HEK293 (cell line): ENCODE results near the gene ARFGEF2.

Experiments used
- CTCF ChIP-seq: fragments of 450-650 bp; formaldehyde crosslinking; IDR thresholded peaks from 2 replicates; pipeline ENCODE4 v1.5.1; 2016; ENCODE audit warnings: missing biosample characterization, missing genetic modification characterization
- REPIN1 ChIP-seq: fragments of 450-650 bp; formaldehyde crosslinking; IDR thresholded peaks from 2 replicates; pipeline ENCODE4 v1.5.1; 2017; ENCODE audit warnings: missing biosample characterization, missing genetic modification characterization, low read depth
- ZBTB10 ChIP-seq: fragments of 450-650 bp; formaldehyde crosslinking; IDR thresholded peaks from 2 replicates; pipeline ENCODE4 v1.5.1; 2016; ENCODE audit warnings: missing biosample characterization, missing genetic modification characterization
- ZNF121 ChIP-seq: fragments of 450-650 bp; formaldehyde crosslinking; IDR thresholded peaks from 2 replicates; pipeline ENCODE4 v1.5.1; 2016; ENCODE audit warnings: missing biosample characterization, missing genetic modification characterization
- ZNF146 ChIP-seq: fragments of 450-650 bp; formaldehyde crosslinking; IDR thresholded peaks from 2 replicates; pipeline ENCODE4 v1.5.1; 2016; ENCODE audit warnings: missing biosample characterization, missing genetic modification characterization
- ZNF202 ChIP-seq: fragments of 450-650 bp; formaldehyde crosslinking; IDR thresholded peaks from 2 replicates; pipeline ENCODE4 v1.5.1; 2016; ENCODE audit warnings: missing biosample characterization, missing genetic modification characterization, borderline replicate concordance
- ZNF221 ChIP-seq: fragments of 450-650 bp; formaldehyde crosslinking; IDR thresholded peaks from 2 replicates; pipeline ENCODE4 v1.5.1; 2017; ENCODE audit warnings: missing biosample characterization, missing genetic modification characterization, borderline replicate concordance
- ZNF23 ChIP-seq: fragments of 450-650 bp; formaldehyde crosslinking; IDR thresholded peaks from 2 replicates; pipeline ENCODE4 v1.5.1; 2016; ENCODE audit warnings: missing biosample characterization, missing genetic modification characterization, borderline replicate concordance
- ZNF274 ChIP-seq, 2 experiments: fragments of 200-500 bp in 1 of 2; fragments of 450-650 bp in 1 of 2; sonication (Bioruptor generic) in 1 of 2; formaldehyde crosslinking in 1 of 2; IDR thresholded peaks; 2 replicates each; pipeline versions ENCODE4 v1.5.1 to v1.6.1; 2014 to 2016; ENCODE audit warnings: borderline replicate concordance in 1 of 2, inconsistent platforms in 1 of 2, low read length in 1 of 2, missing biosample characterization in 1 of 2, missing genetic modification characterization in 1 of 2
- ZNF658 ChIP-seq: fragments of 450-650 bp; formaldehyde crosslinking; IDR thresholded peaks from 2 replicates; pipeline ENCODE4; 2016; ENCODE audit warnings: missing biosample characterization, missing genetic modification characterization
- ZNF704 ChIP-seq: fragments of 450-650 bp; formaldehyde crosslinking; IDR thresholded peaks from 2 replicates; pipeline ENCODE4 v1.5.1; 2016; ENCODE audit warnings: missing biosample characterization, missing genetic modification characterization
- ZNF768 ChIP-seq: fragments of 450-650 bp; formaldehyde crosslinking; IDR thresholded peaks from 2 replicates; pipeline ENCODE4 v1.5.1; 2018; ENCODE audit warnings: missing biosample characterization, mild to moderate bottlenecking, missing genetic modification characterization
- TF ChIP-seq, protein P1 (sequence below): fragments of 450-650 bp; formaldehyde crosslinking; IDR thresholded peaks from 2 replicates; pipeline ENCODE4 v1.5.1; 2016; ENCODE audit warnings: missing biosample characterization, missing genetic modification characterization

DNA sequence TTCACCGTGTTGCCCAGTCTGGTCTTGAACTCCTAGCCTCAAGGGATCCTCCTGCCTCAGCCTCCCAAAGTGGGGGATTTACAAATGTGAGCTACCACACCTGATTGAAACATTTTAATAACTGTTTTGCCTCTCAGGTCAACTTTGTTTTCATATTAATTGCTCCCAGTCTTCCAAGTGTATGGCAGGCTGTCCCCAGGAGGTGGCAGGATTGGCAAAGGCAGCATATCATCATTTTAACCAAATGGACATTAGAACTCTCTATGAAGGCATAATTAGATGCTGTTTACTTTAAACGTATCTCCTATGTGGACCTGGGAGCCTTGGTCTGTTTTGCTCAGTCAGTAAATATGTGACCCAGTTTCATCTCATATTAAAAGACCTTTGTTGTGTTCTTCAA lies 65.4 kb downstream of the ARFGEF2 start:
- TF ChIP-seq ZBTB10: no peak
- TF ChIP-seq ZNF23 (tag by site-specific recombination): no peak
- TF ChIP-seq CTCF (tag by site-specific recombination): no peak
- TF ChIP-seq ZNF274 (IDR thresholded peaks at IDR 0.05; ENCODE audit: low read length): no peak
- TF ChIP-seq ZNF274 (tag by site-specific recombination; IDR thresholded peaks at IDR 0.05; ENCODE audit: borderline replicate concordance): no peak
- no peak for TF ChIP-seq ZNF221 (tag by site-specific recombination)
- no peak for TF ChIP-seq ZNF202
- TF ChIP-seq ZNF146: no peak
- no peak for TF ChIP-seq ZNF704 (tag by site-specific recombination)
- no peak for TF ChIP-seq ZNF658 (tag by site-specific recombination)
- no peak for TF ChIP-seq REPIN1 (tag by site-specific recombination)
- TF ChIP-seq, protein P1, sequence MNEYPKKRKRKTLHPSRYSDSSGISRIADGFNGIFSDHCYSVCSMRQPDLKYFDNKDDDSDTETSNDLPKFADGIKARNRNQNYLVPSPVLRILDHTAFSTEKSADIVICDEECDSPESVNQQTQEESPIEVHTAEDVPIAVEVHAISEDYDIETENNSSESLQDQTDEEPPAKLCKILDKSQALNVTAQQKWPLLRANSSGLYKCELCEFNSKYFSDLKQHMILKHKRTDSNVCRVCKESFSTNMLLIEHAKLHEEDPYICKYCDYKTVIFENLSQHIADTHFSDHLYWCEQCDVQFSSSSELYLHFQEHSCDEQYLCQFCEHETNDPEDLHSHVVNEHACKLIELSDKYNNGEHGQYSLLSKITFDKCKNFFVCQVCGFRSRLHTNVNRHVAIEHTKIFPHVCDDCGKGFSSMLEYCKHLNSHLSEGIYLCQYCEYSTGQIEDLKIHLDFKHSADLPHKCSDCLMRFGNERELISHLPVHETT (tag by site-specific recombination): no peak
- TF ChIP-seq ZNF768: no peak
- TF ChIP-seq ZNF121 (tag by site-specific recombination): no peak
